ENCODE measurements around the gene LEPR. TPM values are rescaled to one million over a fixed set of nuclear protein-coding genes. Genes with fewer than 3 reads are reported as not detected.

The LEPR gene
- polyA plus RNA-seq, 1 experiment, result 7.4 TPM

GRCh38 chr1:65429078-65429477 lies 8.6 kb downstream of the LEPR start:
- no peaks in the 10 kb centered on the region for H3K27me3 ChIP-seq (ENCODE audit: control insufficient read depth, insufficient read depth, low read length)
- H3K36me3 ChIP-seq (ENCODE audit: control insufficient read depth, insufficient read depth, low read length), result peaks cover 8% of the 10 kb centered on the region
- no peak overlapping the region for H3K4me3 ChIP-seq (ENCODE audit: low read depth, low read length)
- ChIA-PET POLR2A (interaction anchor here (0.7 kb wide), 1 partner anchor 13 kb away, joined by 4 read pairs; no protein-coding TSS in a partner anchor), CTCF (interaction anchor here (0.9 to 3.6 kb wide), 5 partner anchors 9 to 257 kb away, joined by 3 to 22 read pairs (median 3); partner anchors contain the start of genes LEPR and LEPROT)
- no peak for TF ChIP-seq CTCF (IDR thresholded peaks at IDR 0.05; ENCODE audit: insufficient read depth, low read depth, low read length)
- DNase-seq (ENCODE audit: low read depth), result no peak

DNA sequence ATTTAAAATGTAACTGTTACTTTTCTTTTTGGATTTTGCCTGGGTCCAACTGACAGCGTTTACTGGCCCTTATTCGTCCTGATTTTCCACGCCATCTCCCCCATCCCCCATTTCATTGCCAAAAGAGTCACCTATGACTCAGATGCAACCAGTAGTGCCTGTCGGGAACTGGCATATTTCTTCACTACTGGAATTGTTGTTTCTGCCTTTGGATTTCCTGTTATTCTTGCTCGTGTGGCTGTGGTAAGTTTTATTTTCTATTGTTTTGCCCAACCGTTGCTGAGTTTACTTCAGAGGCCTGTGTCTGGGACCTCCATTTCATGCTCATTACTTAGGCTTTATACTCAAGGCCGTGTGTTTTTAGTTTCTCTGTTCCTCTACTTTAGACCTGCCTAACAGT lies 9.3 kb downstream of the LEPR start:
- Histone ChIP-seq H3K36me3 (ENCODE audit: control insufficient read depth, insufficient read depth, low read length) (peaks cover 8% of the 10 kb centered on the region), H3K4me3 (ENCODE audit: low read depth, low read length) (no peak overlapping the region), H3K27me3 (ENCODE audit: control insufficient read depth, insufficient read depth, low read length) (no peaks in the 10 kb centered on the region)
- ChIA-PET POLR2A (no interaction called here), CTCF (interaction anchor here (0.8 to 3.6 kb wide), 7 partner anchors 10 to 256 kb away, joined by 3 to 22 read pairs (median 3); partner anchors contain the start of genes LEPR and LEPROT)
- TF ChIP-seq CTCF (IDR thresholded peaks at IDR 0.05; ENCODE audit: insufficient read depth, low read depth, low read length), result no peak
- no peak for DNase-seq (ENCODE audit: low read depth)

DNA sequence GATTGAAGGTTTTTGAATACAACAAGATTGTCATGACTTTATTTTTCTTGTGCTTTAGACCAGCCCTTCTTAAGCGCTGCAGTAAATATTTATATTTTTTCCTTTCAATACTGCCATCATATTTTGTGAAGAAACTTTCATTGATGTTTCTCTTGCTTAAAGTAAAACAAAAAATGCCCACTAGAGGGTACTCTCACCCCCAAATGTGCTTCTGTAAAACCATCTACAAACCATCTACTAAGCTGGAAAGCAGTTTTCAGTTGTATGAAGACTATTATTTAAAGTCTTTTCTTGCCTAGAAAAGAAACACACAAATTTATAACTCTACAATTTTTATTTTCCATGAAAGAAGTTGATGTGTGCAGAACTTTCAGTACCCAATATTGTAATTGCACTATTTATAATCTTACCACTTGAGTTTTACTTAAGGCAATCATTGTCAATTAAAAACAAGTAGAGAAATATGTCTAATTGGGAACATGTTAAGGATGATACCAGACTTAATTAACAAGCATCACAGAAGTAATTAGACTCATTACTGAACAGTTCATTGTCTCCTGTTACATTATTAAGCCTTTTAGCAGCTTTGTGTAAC lies 10.7 kb downstream of the LEPR start:
- ChIA-PET POLR2A (no interaction called here), CTCF (interaction anchor here (0.7 to 3.6 kb wide), 16 partner anchors 8 to 327 kb away, joined by 3 to 22 read pairs (median 4); no protein-coding TSS in a partner anchor)
- H3K27me3 ChIP-seq (ENCODE audit: control insufficient read depth, insufficient read depth, low read length), result no peaks in the 10 kb centered on the region
- peaks cover 8% of the 10 kb centered on the region for H3K36me3 ChIP-seq (ENCODE audit: control insufficient read depth, insufficient read depth, low read length)
- peak; percentile 61 for TF ChIP-seq CTCF (IDR thresholded peaks at IDR 0.05; ENCODE audit: insufficient read depth, low read depth, low read length)
- no peak for DNase-seq (ENCODE audit: low read depth)
- H3K4me3 ChIP-seq (ENCODE audit: low read depth, low read length), result no peak overlapping the region

GRCh38 chr1:65432918-65433317 lies 12.4 kb downstream of the LEPR start:
- Histone ChIP-seq H3K27me3 (ENCODE audit: control insufficient read depth, insufficient read depth, low read length) (no peaks in the 10 kb centered on the region), H3K4me3 (ENCODE audit: low read depth, low read length) (no peak overlapping the region), H3K36me3 (ENCODE audit: control insufficient read depth, insufficient read depth, low read length) (peaks cover 6% of the 10 kb centered on the region)
- POLR2A ChIA-PET, result no interaction called here
- TF ChIP-seq CTCF (IDR thresholded peaks at IDR 0.05; ENCODE audit: insufficient read depth, low read depth, low read length), result no peak
- CTCF ChIA-PET, result no interaction called here
- no peak for DNase-seq (ENCODE audit: low read depth)

DNA sequence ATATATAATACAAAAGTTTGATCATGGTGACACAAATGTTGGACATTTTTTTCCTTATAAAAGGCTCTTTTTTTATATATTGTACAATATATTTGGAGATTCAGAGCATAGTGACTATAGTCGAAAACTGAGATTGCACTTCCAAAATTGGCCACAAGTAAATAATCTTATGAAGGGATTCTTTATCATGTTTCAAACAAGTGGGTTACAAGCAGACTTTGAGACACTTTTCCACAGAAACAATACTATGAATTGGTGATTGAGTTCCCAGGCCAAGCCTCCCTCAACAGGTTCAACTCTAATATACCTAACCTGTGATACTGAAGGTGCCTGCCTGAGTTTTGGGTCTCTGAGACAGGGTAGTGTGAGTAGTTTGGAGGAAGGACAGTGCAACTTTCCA lies 13.8 kb downstream of the LEPR start:
- H3K36me3 ChIP-seq (ENCODE audit: control insufficient read depth, insufficient read depth, low read length), result peaks cover 5% of the 10 kb centered on the region
- no peak for DNase-seq (ENCODE audit: low read depth)
- ChIA-PET POLR2A (no interaction called here), CTCF (interaction anchor here (1.0 to 3.9 kb wide), 3 partner anchors 25 to 253 kb away, joined by 3 to 11 read pairs (median 4); no protein-coding TSS in a partner anchor)
- H3K27me3 ChIP-seq (ENCODE audit: control insufficient read depth, insufficient read depth, low read length), result no peaks in the 10 kb centered on the region
- no peak for TF ChIP-seq CTCF (IDR thresholded peaks at IDR 0.05; ENCODE audit: insufficient read depth, low read depth, low read length)
- H3K4me3 ChIP-seq (ENCODE audit: low read depth, low read length), result no peak overlapping the region
